A549 (cell line): ENCODE data around the gene VAT1L. TPM values are rescaled to one million over a fixed set of nuclear protein-coding genes. Genes with fewer than 3 reads are reported as not detected.

Experiments
- ATAC-seq, 2 experiments: fragments of 200-7000 bp in 1 of 2; fragments of >200 bp in 1 of 2; cut with Nextera tagmentation in 1 of 2; cut with Tn5 transposase in 1 of 2; 3 replicates each; pipeline versions ENCODE4 v1.8.0 to v1.9.1; 2018 to 2020; ENCODE audit warnings: mild to moderate bottlenecking in 1 of 2, moderate library complexity in 1 of 2
- CTCF ChIA-PET: fragments of 300-600 bp; sonication (Branson Sonifier 250); formaldehyde crosslinking; extraction: SDS; loops from one replicate; lab custom pipeline; 2021; ENCODE audit warnings: antibody characterized with exemption, inconsistent platforms; lab: Yijun Ruan, JAX
- POLR2A ChIA-PET: fragments of 350-600 bp; formaldehyde crosslinking; extraction: SDS; loops from one replicate; lab custom pipeline; 2021; ENCODE audit warnings: antibody characterized with exemption, inconsistent platforms; lab: Yijun Ruan, JAX
- DNase-seq, 2 experiments: peaks; one replicate each; pipeline versions ENCODE4 v3.0.0 to v3.0.0-alpha.2; 2011 to 2016; ENCODE audit warnings: low read depth in 1 of 2, low spot score in 1 of 2
- FAIRE-seq: peaks from 2 replicates; lab custom pipeline; 2011; peaks lifted over from hg19 to GRCh38; lab: Jason Lieb, UNC
- H3K27ac ChIP-seq, 2 experiments: fragments of >200 bp; sonication (Bioruptor Twin); formaldehyde crosslinking; 3 replicates each; pipeline ENCODE4 v1.5.1; 2016 to 2017
- H3K4me1 ChIP-seq: fragments of >200 bp; sonication (Bioruptor Twin); formaldehyde crosslinking; 3 replicates; pipeline ENCODE4 v1.6.1; 2016
- H3K4me2 ChIP-seq: fragments of >200 bp; sonication (Bioruptor Twin); formaldehyde crosslinking; 3 replicates; pipeline ENCODE4 v1.6.1; 2016
- H3K4me3 ChIP-seq: fragments of >200 bp; sonication (Bioruptor Twin); formaldehyde crosslinking; 3 replicates; pipeline ENCODE4 v1.5.1; 2016
- H3K9me3 ChIP-seq: fragments of >200 bp; sonication (Bioruptor Twin); formaldehyde crosslinking; 3 replicates; pipeline ENCODE4 v1.6.1; 2016
- BCL3 ChIP-seq: fragments of >200 bp; sonication (Bioruptor Twin); formaldehyde crosslinking; IDR thresholded peaks from 3 replicates; pipeline ENCODE4 v1.6.1; 2016
- BHLHE40 ChIP-seq: IDR thresholded peaks from 2 replicates; pipeline ENCODE4 v1.6.1; 2012; ENCODE audit warnings: low read depth, low read length, inconsistent platforms
- CBX8 ChIP-seq: fragments of 200-600 bp; sonication (generic); IDR thresholded peaks from 2 replicates; pipeline ENCODE4 v1.6.1; 2016
- CEBPB ChIP-seq, 2 experiments: fragments of >200 bp in 1 of 2; sonication (Bioruptor Twin) in 1 of 2; formaldehyde crosslinking in 1 of 2; IDR thresholded peaks; 2 replicates each; pipeline ENCODE4 v1.6.1; 2012 to 2016
- CHD2 ChIP-seq: fragments of 150-350 bp; IDR thresholded peaks from 2 replicates; pipeline ENCODE4 v1.6.1; 2014; ENCODE audit warnings: low read length; ENCODE audit not compliant: partially characterized antibody
- CHD4 ChIP-seq: fragments of 200-600 bp; sonication (generic); IDR thresholded peaks from 2 replicates; pipeline ENCODE4 v1.6.1; 2016; ENCODE audit warnings: antibody characterized with exemption, mild to moderate bottlenecking, borderline replicate concordance
- EHF ChIP-seq: fragments of 250-450 bp; sonication (Bioruptor Pico); IDR thresholded peaks from 2 replicates; pipeline ENCODE4 v1.5.0; 2020; ENCODE audit warnings: mild to moderate bottlenecking
- FOSB ChIP-seq: fragments of 250-450 bp; sonication (Bioruptor Pico); IDR thresholded peaks from 2 replicates; pipeline ENCODE4 v1.5.0; 2020; ENCODE audit warnings: mild to moderate bottlenecking, moderate library complexity
- HOXA7 ChIP-seq: fragments of 250-450 bp; sonication (Bioruptor Pico); IDR thresholded peaks from 2 replicates; pipeline ENCODE4 v1.5.0; 2020; ENCODE audit warnings: mild to moderate bottlenecking, moderate library complexity
- HOXB13 ChIP-seq: fragments of 250-450 bp; sonication (Bioruptor Pico); IDR thresholded peaks from 2 replicates; pipeline ENCODE4 v1.5.0; 2020; ENCODE audit warnings: low read depth, mild to moderate bottlenecking, moderate library complexity
- HOXB5 ChIP-seq: fragments of 250-450 bp; sonication (Bioruptor Pico); IDR thresholded peaks from 2 replicates; pipeline ENCODE4 v1.5.0; 2020; ENCODE audit warnings: mild to moderate bottlenecking, moderate library complexity
- JUN ChIP-seq, 2 experiments: fragments of >200 bp; sonication (Bioruptor Twin); formaldehyde crosslinking; IDR thresholded peaks; 2 replicates in 1 of 2; 3 replicates in 1 of 2; pipeline ENCODE4 v1.6.1; 2016 to 2017
- KDM1A ChIP-seq: fragments of 200-600 bp; sonication (generic); IDR thresholded peaks from 2 replicates; pipeline ENCODE4 v1.6.1; 2016; ENCODE audit warnings: low read depth, mild to moderate bottlenecking
- MAFK ChIP-seq: fragments of 450-650 bp; IDR thresholded peaks from 2 replicates; pipeline ENCODE4 v1.6.1; 2014; ENCODE audit not compliant: partially characterized antibody
- MAX ChIP-seq: IDR thresholded peaks from 2 replicates; pipeline ENCODE4 v1.6.1; 2012
- MYC ChIP-seq: IDR thresholded peaks from 2 replicates; pipeline ENCODE4 v1.6.1; 2012; ENCODE audit warnings: mild to moderate bottlenecking, inconsistent platforms, low read length, improper control_type of control experiment, borderline replicate concordance
- NR3C1 ChIP-seq: fragments of >200 bp; sonication (Bioruptor Twin); formaldehyde crosslinking; IDR thresholded peaks from 3 replicates; pipeline ENCODE4 v1.6.1; 2017
- PBX3 ChIP-seq: IDR thresholded peaks from 2 replicates; pipeline ENCODE4 v1.6.1; 2012
- POLR2A ChIP-seq: IDR thresholded peaks from 2 replicates; pipeline ENCODE4 v1.6.1; 2012; ENCODE audit warnings: mild to moderate bottlenecking, low read length
- RARB ChIP-seq: fragments of 250-450 bp; sonication (Bioruptor Pico); IDR thresholded peaks from 2 replicates; pipeline ENCODE4 v1.8.0; 2021; ENCODE audit warnings: mild to moderate bottlenecking, moderate library complexity
- RCOR1 ChIP-seq: fragments of 150-350 bp; IDR thresholded peaks from 2 replicates; pipeline ENCODE4 v1.6.1; 2014; ENCODE audit warnings: antibody characterized with exemption, low read length, low read depth
- RFX5 ChIP-seq: fragments of 450-650 bp; IDR thresholded peaks from 2 replicates; pipeline ENCODE4 v1.7.1; 2014; ENCODE audit warnings: antibody characterized with exemption, mild to moderate bottlenecking, moderate library complexity
- SMC3 ChIP-seq: fragments of >200 bp; sonication (Bioruptor Twin); formaldehyde crosslinking; IDR thresholded peaks from 3 replicates; pipeline ENCODE4 v1.6.1; 2018; ENCODE audit warnings: inconsistent platforms
- TP53 ChIP-seq: fragments of 250-450 bp; sonication (Bioruptor Pico); IDR thresholded peaks from 2 replicates; pipeline ENCODE4 v1.5.0; 2021; ENCODE audit warnings: mild to moderate bottlenecking, moderate library complexity
- ZC3H11A ChIP-seq: fragments of 450-650 bp; IDR thresholded peaks from 2 replicates; pipeline ENCODE4 v1.6.1; 2014; ENCODE audit warnings: antibody characterized with exemption, mild to moderate bottlenecking
- ZFP36 ChIP-seq: fragments of 450-650 bp; IDR thresholded peaks from 2 replicates; pipeline ENCODE4 v1.6.1; 2014; ENCODE audit warnings: borderline replicate concordance; ENCODE audit not compliant: partially characterized antibody
- ZSCAN20 ChIP-seq: fragments of 250-450 bp; sonication (Bioruptor Pico); IDR thresholded peaks from 2 replicates; pipeline ENCODE4 v1.8.0; 2022; ENCODE audit warnings: mild to moderate bottlenecking, moderate library complexity
- WGBS: methylation state at CpG from one replicate; pipeline ENCODE4 v1.1.6; 2017; ENCODE audit errors: missing lambda C conversion rate; 5-methylcytosine and 5-hydroxymethylcytosine counted together
- polyA plus RNA-seq, 4 experiments: library from polyadenylated mRNA; depleted of rRNA in 3 of 4; stranded (reverse); fragments of >200 nt; fragmentation: RNase III in 1 of 4; extraction: RNeasy Plus Mini Kit Qiagen cat#74134 plus additional on column Dnase treatment in 1 of 4; gene quantifications; 2 replicates in 3 of 4; 3 replicates in 1 of 4; pipeline ENCODE4 v1.2.3, GENCODE V29; 2011 to 2017
- TF ChIP-seq, protein P1 (sequence below): fragments of 150-350 bp; IDR thresholded peaks from 2 replicates; pipeline ENCODE4 v1.6.1; 2014; ENCODE audit warnings: low read depth, mild to moderate bottlenecking, low read length
- TF ChIP-seq, protein P2 (sequence below): IDR thresholded peaks from 2 replicates; pipeline ENCODE4 v1.6.1; 2012; ENCODE audit warnings: low read depth, borderline replicate concordance

Gene VAT1L
- polyA plus RNA-seq, 2 of the 4 experiments (the other 2 are of a cell fraction) = not detected

- ATAC-seq (no peak), FAIRE-seq (no peak), DNase-seq (no peak)
- Histone ChIP-seq H3K4me3 (no peak overlapping the region), H3K4me2 (no peak overlapping the region), H3K4me1 (no peaks in the 10 kb centered on the region), H3K9me3 (no peaks in the 10 kb centered on the region), H3K27ac (no peak overlapping the region)
- WGBS = 57% methylated on average over 1 of the region's 1 CpG
- POLR2A ChIA-PET = no interaction called here
- TF ChIP-seq BCL3 = no peak
- TF ChIP-seq MAFK = no peak
- no peak for TF ChIP-seq RARB (CRISPR knock-in tag)
- no peak for TF ChIP-seq MAX
- TF ChIP-seq HOXB5 (CRISPR knock-in tag) = no peak
- TF ChIP-seq ZC3H11A = no peak
- no peak for TF ChIP-seq CHD2
- TF ChIP-seq RFX5 = no peak
- TF ChIP-seq CEBPB (IDR thresholded peaks at IDR 0.05) = no peak
- TF ChIP-seq ZSCAN20 (CRISPR knock-in tag) = no peak
- TF ChIP-seq, all 56 proteins: peak for 0
- CTCF ChIA-PET = interaction anchor here (0.6 kb wide), 1 partner anchor 482 kb away, joined by 3 read pairs; no protein-coding TSS in a partner anchor
Observed at GRCh38 chr16:77871932-77872331, 83.6 kb downstream of the VAT1L start.

DNA sequence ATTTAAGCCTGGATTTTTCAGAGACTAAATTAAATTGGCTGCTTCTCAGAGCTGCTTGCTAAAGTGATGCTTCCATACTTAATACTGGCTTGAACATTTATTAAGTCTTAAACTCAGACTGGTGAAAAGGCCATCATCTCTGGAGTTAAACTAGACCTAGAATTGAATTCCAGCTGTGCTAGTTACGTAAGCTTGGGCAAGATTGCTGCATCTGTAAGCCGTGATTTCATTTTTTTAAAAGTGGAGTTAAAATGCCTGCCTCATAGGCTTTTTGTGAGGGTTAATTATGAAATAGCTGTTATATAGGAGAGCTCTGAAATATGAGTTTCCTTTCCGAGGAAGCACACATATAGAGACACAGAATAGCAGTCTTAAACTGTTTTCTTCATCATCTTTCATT lies 84.7 kb downstream of the VAT1L start:
- WGBS = 31% methylated on average over 3 of the region's 3 CpGs
- Histone ChIP-seq H3K27ac (no peak overlapping the region), H3K4me1 (no peaks in the 10 kb centered on the region), H3K4me3 (no peak overlapping the region), H3K4me2 (no peak overlapping the region), H3K9me3 (no peaks in the 10 kb centered on the region)
- no peak for ATAC-seq
- CTCF ChIA-PET = no interaction called here
- FAIRE-seq = no peak
- POLR2A ChIA-PET = no interaction called here
- no peak for DNase-seq
- TF ChIP-seq ZSCAN20 (CRISPR knock-in tag) (no peak), JUN (IDR thresholded peaks at IDR 0.05) (no peak), HOXA7 (CRISPR knock-in tag) (no peak), MYC (no peak), ZFP36 (no peak), CBX8 (no peak), FOSB (CRISPR knock-in tag) (no peak), CHD2 (no peak), HOXB5 (CRISPR knock-in tag) (no peak), BHLHE40 (no peak), CEBPB (IDR thresholded peaks at IDR 0.05) (no peak)

- no peak overlapping the region for H3K4me2 ChIP-seq
- CTCF ChIA-PET = no interaction called here
- ATAC-seq (no peak), DNase-seq (no peak), FAIRE-seq (no peak)
- H3K27ac ChIP-seq = no peak overlapping the region
- H3K4me3 ChIP-seq = no peak overlapping the region
- H3K4me1 ChIP-seq = no peaks in the 10 kb centered on the region
- WGBS = 0% methylated on average over 1 of the region's 1 CpG
- H3K9me3 ChIP-seq = no peaks in the 10 kb centered on the region
- POLR2A ChIA-PET = no interaction called here
- TF ChIP-seq CHD2 (no peak), TP53 (CRISPR knock-in tag) (no peak), RCOR1 (no peak), PBX3 (no peak), CHD4 (no peak), KDM1A (no peak), EHF (CRISPR knock-in tag) (no peak), HOXB13 (CRISPR knock-in tag) (no peak), NR3C1 (no peak), POLR2A (no peak), CEBPB (IDR thresholded peaks at IDR 0.05) (no peak), BHLHE40 (no peak), SMC3 (no peak)
- TF ChIP-seq, protein P1, sequence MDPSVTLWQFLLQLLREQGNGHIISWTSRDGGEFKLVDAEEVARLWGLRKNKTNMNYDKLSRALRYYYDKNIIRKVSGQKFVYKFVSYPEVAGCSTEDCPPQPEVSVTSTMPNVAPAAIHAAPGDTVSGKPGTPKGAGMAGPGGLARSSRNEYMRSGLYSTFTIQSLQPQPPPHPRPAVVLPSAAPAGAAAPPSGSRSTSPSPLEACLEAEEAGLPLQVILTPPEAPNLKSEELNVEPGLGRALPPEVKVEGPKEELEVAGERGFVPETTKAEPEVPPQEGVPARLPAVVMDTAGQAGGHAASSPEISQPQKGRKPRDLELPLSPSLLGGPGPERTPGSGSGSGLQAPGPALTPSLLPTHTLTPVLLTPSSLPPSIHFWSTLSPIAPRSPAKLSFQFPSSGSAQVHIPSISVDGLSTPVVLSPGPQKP = no peak
- TF ChIP-seq, protein P2, sequence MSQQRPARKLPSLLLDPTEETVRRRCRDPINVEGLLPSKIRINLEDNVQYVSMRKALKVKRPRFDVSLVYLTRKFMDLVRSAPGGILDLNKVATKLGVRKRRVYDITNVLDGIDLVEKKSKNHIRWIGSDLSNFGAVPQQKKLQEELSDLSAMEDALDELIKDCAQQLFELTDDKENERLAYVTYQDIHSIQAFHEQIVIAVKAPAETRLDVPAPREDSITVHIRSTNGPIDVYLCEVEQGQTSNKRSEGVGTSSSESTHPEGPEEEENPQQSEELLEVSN = no peak
Observed at GRCh38 chr16:77874347-77874746, 86.0 kb downstream of the VAT1L start.
